ENCODE data around the gene MUSTN1.

GRCh38 chr3:52829906-52830463 lies 4.8 kb downstream of the MUSTN1 start:
- TF ChIP-seq CTCF (IDR thresholded peaks at IDR 0.05), result no peak
- no peak for TF ChIP-seq ZFX (IDR thresholded peaks at IDR 0.05; ENCODE audit: borderline replicate concordance)
